SU-DHL-6 (cell line): ENCODE measurements around the gene TBK1.

Experiments
- CTCF ChIP-seq: fragments of 200-600 bp; sonication (generic); IDR thresholded peaks from one replicate; pipeline ENCODE4 v1.5.1; 2017; ENCODE audit warnings: antibody characterized with exemption, mild to moderate bottlenecking, low read length, moderate library complexity; ENCODE audit not compliant: insufficient read depth, poor library complexity, severe bottlenecking
- EZH2phosphoT487 ChIP-seq: fragments of 200-600 bp; sonication (generic), shearing (Covaris generic); conservative IDR thresholded peaks from 2 replicates; pipeline ENCODE4 v1.6.1; 2018; ENCODE audit warnings: mild to moderate bottlenecking, antibody characterized with exemption, low read length, moderate library complexity, mixed read lengths

GRCh38 chr12:64510667-64511066, 58.7 kb downstream of the TBK1 start:
- no peak for TF ChIP-seq CTCF
- no peak for TF ChIP-seq EZH2phosphoT487
